Measurements from ENCODE around the gene CPXM1.

The CPXM1 gene

GRCh38 chr20:2745060-2745910, 55.1 kb downstream of the CPXM1 start:
- TF ChIP-seq, protein P1, sequence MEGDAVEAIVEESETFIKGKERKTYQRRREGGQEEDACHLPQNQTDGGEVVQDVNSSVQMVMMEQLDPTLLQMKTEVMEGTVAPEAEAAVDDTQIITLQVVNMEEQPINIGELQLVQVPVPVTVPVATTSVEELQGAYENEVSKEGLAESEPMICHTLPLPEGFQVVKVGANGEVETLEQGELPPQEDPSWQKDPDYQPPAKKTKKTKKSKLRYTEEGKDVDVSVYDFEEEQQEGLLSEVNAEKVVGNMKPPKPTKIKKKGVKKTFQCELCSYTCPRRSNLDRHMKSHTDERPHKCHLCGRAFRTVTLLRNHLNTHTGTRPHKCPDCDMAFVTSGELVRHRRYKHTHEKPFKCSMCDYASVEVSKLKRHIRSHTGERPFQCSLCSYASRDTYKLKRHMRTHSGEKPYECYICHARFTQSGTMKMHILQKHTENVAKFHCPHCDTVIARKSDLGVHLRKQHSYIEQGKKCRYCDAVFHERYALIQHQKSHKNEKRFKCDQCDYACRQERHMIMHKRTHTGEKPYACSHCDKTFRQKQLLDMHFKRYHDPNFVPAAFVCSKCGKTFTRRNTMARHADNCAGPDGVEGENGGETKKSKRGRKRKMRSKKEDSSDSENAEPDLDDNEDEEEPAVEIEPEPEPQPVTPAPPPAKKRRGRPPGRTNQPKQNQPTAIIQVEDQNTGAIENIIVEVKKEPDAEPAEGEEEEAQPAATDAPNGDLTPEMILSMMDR (IDR thresholded peaks at IDR 0.05; ENCODE audit: extremely low read depth, missing control alignments) = no peak
- DNase-seq (ENCODE audit: low spot score) = no peak
